SK-N-SH (cell line): ENCODE results near the gene MTG1. TPM values are rescaled to one million over a fixed set of nuclear protein-coding genes. Genes with fewer than 3 reads are reported as not detected.

ENCODE experiments used
- CTCF ChIA-PET: fragments of 300-600, 350-600 bp; formaldehyde crosslinking; extraction: SDS; loops from one replicate; lab custom pipeline; 2021; lab: Yijun Ruan, JAX
- POLR2A ChIA-PET: fragments of 350-600 bp; sonication (Branson Sonifier 250); formaldehyde crosslinking; extraction: SDS; loops from one replicate; lab custom pipeline; 2020; ENCODE audit warnings: antibody characterized with exemption, inconsistent platforms; lab: Yijun Ruan, JAX
- DNase-seq: peaks from one replicate; pipeline ENCODE4 v3.0.0; 2012
- H2AFZ ChIP-seq: fragments of 200-600 bp; sonication (generic); 2 replicates; pipeline ENCODE4 v1.8.1; 2016; ENCODE audit warnings: antibody characterized with exemption, mild to moderate bottlenecking, low read depth
- H3F3A ChIP-seq: fragments of 200-600 bp; sonication (generic); replicated peaks from 2 replicates; pipeline ENCODE3; 2016; ENCODE audit warnings: antibody characterized with exemption, mild to moderate bottlenecking; ENCODE audit not compliant: insufficient read depth
- H3K27ac ChIP-seq, 2 experiments: fragments of 200-500 bp in 1 of 2; fragments of 200-600 bp in 1 of 2; sonication (Bioruptor generic) in 1 of 2; sonication (generic), shearing (Covaris generic) in 1 of 2; 2 replicates each; pipeline versions ENCODE4 v1.5.1 to v1.6.1; 2014 to 2016; ENCODE audit warnings: low read depth in 2 of 2, inconsistent platforms in 1 of 2, low read length in 1 of 2, mild to moderate bottlenecking in 1 of 2, mixed read lengths in 1 of 2
- H3K27me3 ChIP-seq: fragments of 200-600 bp; sonication (generic), shearing (Covaris generic); 2 replicates; pipeline ENCODE4 v1.6.1; 2016; ENCODE audit warnings: mixed run types; ENCODE audit not compliant: insufficient read depth
- H3K36me3 ChIP-seq, 2 experiments: fragments of 200-500 bp in 1 of 2; fragments of 200-600 bp in 1 of 2; sonication (Bioruptor generic) in 1 of 2; sonication (generic) in 1 of 2; replicated peaks in 1 of 2; 2 replicates each; pipeline versions ENCODE3 to v1.5.1; 2014 to 2016; ENCODE audit warnings: low read length in 1 of 2, mild to moderate bottlenecking in 1 of 2; ENCODE audit not compliant: insufficient read depth in 2 of 2, control insufficient read depth in 1 of 2
- H3K4me1 ChIP-seq, 2 experiments: fragments of 200-500 bp in 1 of 2; fragments of 200-600 bp in 1 of 2; sonication (Bioruptor generic) in 1 of 2; sonication (generic), shearing (Covaris generic) in 1 of 2; 2 replicates each; pipeline versions ENCODE4 v1.5.1 to v1.6.1; 2014 to 2016; ENCODE audit warnings: low read depth in 1 of 2, low read length in 1 of 2, mixed run types in 1 of 2; ENCODE audit not compliant: insufficient read depth in 2 of 2, control insufficient read depth in 1 of 2
- H3K4me2 ChIP-seq: fragments of 200-600 bp; sonication (generic), shearing (Covaris generic); 2 replicates; pipeline ENCODE4 v1.6.1; 2017; ENCODE audit warnings: mixed run types
- H3K4me3 ChIP-seq, 2 experiments: fragments of 200-500 bp in 1 of 2; fragments of 200-600 bp in 1 of 2; sonication (Bioruptor generic) in 1 of 2; sonication (generic), shearing (Covaris generic) in 1 of 2; 2 replicates each; pipeline versions ENCODE4 v1.5.1 to v1.8.1; 2014 to 2016; ENCODE audit warnings: low read depth in 2 of 2, inconsistent platforms in 1 of 2, low read length in 1 of 2, mild to moderate bottlenecking in 1 of 2, mixed read lengths in 1 of 2, moderate library complexity in 1 of 2
- H3K79me2 ChIP-seq: fragments of 200-600 bp; sonication (generic); 2 replicates; pipeline ENCODE4 v1.8.1; 2017; ENCODE audit warnings: mild to moderate bottlenecking; ENCODE audit not compliant: insufficient read depth
- H3K9ac ChIP-seq: fragments of 200-600 bp; sonication (generic); 2 replicates; pipeline ENCODE4 v1.6.1; 2017; ENCODE audit warnings: mixed run types
- H3K9me2 ChIP-seq: fragments of 200-600 bp; sonication (generic); 2 replicates; pipeline ENCODE4 v1.6.1; 2017; ENCODE audit warnings: mixed run types
- H3K9me3 ChIP-seq: fragments of 200-600 bp; sonication (generic); 2 replicates; pipeline ENCODE4 v1.6.1; 2017; ENCODE audit warnings: mixed run types, mild to moderate bottlenecking, moderate library complexity
- H4K20me1 ChIP-seq: fragments of 200-600 bp; sonication (generic); 2 replicates; pipeline ENCODE4 v1.6.1; 2017; ENCODE audit warnings: mild to moderate bottlenecking, mixed run types; ENCODE audit not compliant: insufficient read depth
- CHD2 ChIP-seq: fragments of 150-350 bp; IDR thresholded peaks from 2 replicates; pipeline ENCODE4 v1.6.1; 2018; ENCODE audit warnings: low read length; ENCODE audit not compliant: partially characterized antibody
- ELF1 ChIP-seq: IDR thresholded peaks from 2 replicates; pipeline ENCODE4 v1.4.0; 2012
- EZH2phosphoT487 ChIP-seq: fragments of 200-600 bp; sonication (generic); IDR thresholded peaks from 2 replicates; pipeline ENCODE4 v1.6.1; 2017; ENCODE audit warnings: low read depth, mixed run types, mild to moderate bottlenecking, antibody characterized with exemption, moderate library complexity, borderline replicate concordance
- FOSL2 ChIP-seq: IDR thresholded peaks from 2 replicates; pipeline ENCODE4 v1.4.0; 2012; ENCODE audit warnings: low read depth, mild to moderate bottlenecking, moderate library complexity, borderline replicate concordance
- GATA2 ChIP-seq: sonication (generic); formaldehyde crosslinking; IDR thresholded peaks from 2 replicates; pipeline ENCODE4 v1.5.0; 2020; ENCODE audit warnings: mild to moderate bottlenecking, missing genetic modification reagents
- MEF2A ChIP-seq: IDR thresholded peaks from 2 replicates; pipeline ENCODE4 v1.4.0; 2012; ENCODE audit warnings: low read depth, borderline replicate concordance
- NFIC ChIP-seq: IDR thresholded peaks from 2 replicates; pipeline ENCODE4 v1.4.0; 2012; ENCODE audit warnings: borderline replicate concordance
- RAD21 ChIP-seq: IDR thresholded peaks from 2 replicates; pipeline ENCODE4 v1.6.1; 2012; ENCODE audit warnings: mild to moderate bottlenecking, low read length
- RCOR1 ChIP-seq: fragments of 150-350 bp; IDR thresholded peaks from 2 replicates; pipeline ENCODE4 v1.6.1; 2017; ENCODE audit warnings: antibody characterized with exemption, low read length
- TAF1 ChIP-seq: IDR thresholded peaks from 2 replicates; pipeline ENCODE4 v1.6.1; 2012; ENCODE audit warnings: low read depth, mild to moderate bottlenecking, low read length, moderate library complexity, borderline replicate concordance
- TCF12 ChIP-seq: IDR thresholded peaks from 2 replicates; pipeline ENCODE4 v1.4.0; 2012
- ZBTB33 ChIP-seq: IDR thresholded peaks from 2 replicates; pipeline ENCODE4 v1.4.0; 2012; ENCODE audit warnings: low read depth, borderline replicate concordance
- WGBS: methylation state at CpG from one replicate; pipeline ENCODE4 v1.1.6; 2017; ENCODE audit warnings: low lambda C conversion rate; 5-methylcytosine and 5-hydroxymethylcytosine counted together
- polyA plus RNA-seq, 3 experiments: library from polyadenylated mRNA; depleted of rRNA; stranded (reverse); fragments of >200 nt; gene quantifications; 2 replicates each; pipeline ENCODE4 v1.2.3, GENCODE V29; 2012
- TF ChIP-seq, protein P1 (sequence below): fragments of 150-350 bp; IDR thresholded peaks from 2 replicates; pipeline ENCODE4 v1.6.1; 2016; ENCODE audit warnings: mild to moderate bottlenecking, low read depth, low read length
- TF ChIP-seq, protein P2 (sequence below): fragments of 200-600 bp; sonication (generic); IDR thresholded peaks from 2 replicates; pipeline ENCODE4 v1.6.1; 2017; ENCODE audit warnings: antibody characterized with exemption, mild to moderate bottlenecking, moderate library complexity

The MTG1 gene
- polyA plus RNA-seq, 1 of the 3 experiments (the other 2 are of a cell fraction): 86.4 TPM

DNA sequence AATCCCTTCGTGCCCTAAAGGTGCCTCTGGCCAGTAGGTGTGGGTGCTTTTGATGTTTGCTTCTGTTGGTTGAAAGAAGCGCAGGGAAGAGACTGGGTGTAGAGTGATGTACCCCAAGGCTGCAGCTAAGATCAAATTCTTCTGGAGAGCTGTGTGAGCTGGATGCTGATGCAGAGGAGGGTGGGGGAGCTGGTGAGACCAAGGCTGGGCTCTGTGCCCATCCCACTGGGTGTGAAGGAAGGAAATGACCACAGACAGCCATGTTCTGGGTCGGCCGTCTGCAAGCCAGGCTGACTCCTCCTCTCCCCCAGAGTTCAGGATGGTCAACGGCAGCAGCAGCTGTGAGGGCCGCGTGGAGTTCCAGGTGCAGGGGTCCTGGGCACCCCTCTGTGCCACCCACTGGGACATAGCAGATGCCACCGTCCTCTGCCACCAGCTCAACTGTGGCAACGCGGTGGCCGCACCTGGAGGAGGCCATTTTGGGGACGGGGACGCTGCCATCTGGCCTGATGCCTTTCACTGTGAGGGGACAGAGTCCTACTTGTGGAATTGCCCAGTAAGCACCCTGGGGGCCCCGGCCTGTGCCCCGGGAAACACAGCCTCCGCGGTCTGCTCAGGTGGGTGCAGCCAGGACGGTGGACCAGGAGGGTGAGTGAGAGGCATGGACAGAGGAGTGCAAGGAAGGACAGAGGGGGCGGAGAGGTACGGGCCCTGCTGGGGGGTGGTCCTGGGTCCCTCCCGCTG is 64.9 kb downstream of the MTG1 start:
- 39% methylated on average over 9 of the region's 21 CpGs for WGBS
- POLR2A ChIA-PET: no interaction called here
- Histone ChIP-seq H3K9ac (no peak overlapping the region), H3K9me3 (no peaks in the 10 kb centered on the region), H3K4me1 (no peaks in the 10 kb centered on the region), H2AFZ (no peak overlapping the region), H3K4me3 (no peak overlapping the region), H3K4me2 (no peak overlapping the region), H4K20me1 (no peaks in the 10 kb centered on the region), H3F3A (no peaks in the 10 kb centered on the region), H3K9me2 (no peaks in the 10 kb centered on the region), H3K79me2 (no peaks in the 10 kb centered on the region), H3K27me3 (no peaks in the 10 kb centered on the region), H3K27ac (no peak overlapping the region), H3K36me3 (no peaks in the 10 kb centered on the region)
- CTCF ChIA-PET: no interaction called here
- no peak for TF ChIP-seq RCOR1
- no peak for DNase-seq

DNA sequence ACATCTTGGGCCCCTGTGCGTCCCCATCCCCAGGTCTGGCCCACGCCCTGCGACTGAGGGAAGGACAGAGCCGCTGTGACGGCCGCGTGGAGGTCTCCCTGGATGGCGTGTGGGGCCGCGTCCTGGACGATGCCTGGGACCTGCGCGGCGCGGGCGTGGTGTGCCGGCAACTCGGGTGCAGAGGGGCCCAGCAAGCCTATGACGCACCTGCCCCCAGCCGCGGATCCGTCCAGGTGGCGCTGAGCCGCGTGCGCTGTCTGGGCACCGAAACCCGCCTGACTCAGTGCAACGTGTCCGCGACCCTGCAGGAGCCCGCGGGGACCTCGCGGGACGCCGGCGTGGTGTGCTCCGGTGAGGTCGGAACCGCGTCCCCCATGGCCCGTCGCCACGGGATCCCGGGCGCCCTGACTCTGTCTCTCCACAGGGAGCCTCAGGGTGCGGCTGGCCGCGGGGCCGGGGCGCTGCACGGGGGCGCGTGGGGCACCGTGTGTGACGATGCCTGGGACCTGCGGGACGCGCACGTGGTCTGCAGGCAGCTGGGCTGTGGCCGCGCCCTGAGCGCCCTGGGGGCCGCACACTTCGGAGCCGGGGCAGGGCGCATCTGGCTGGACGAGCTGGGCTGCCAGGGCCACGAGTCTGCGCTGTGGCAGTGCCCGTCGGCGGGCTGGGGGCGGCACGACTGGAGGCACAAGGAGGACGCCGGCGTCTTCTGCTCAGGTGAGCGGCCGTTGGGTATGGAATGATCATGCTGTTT is 65.7 kb downstream of the MTG1 start:
- Histone ChIP-seq H3K4me3 (no peak overlapping the region), H3K4me2 (no peak overlapping the region), H3K9me3 (no peaks in the 10 kb centered on the region), H3K27ac (no peak overlapping the region), H3K27me3 (no peaks in the 10 kb centered on the region), H3F3A (no peaks in the 10 kb centered on the region), H3K4me1 (no peaks in the 10 kb centered on the region), H2AFZ (no peak overlapping the region), H4K20me1 (no peaks in the 10 kb centered on the region), H3K79me2 (no peaks in the 10 kb centered on the region), H3K9ac (no peak overlapping the region), H3K36me3 (no peaks in the 10 kb centered on the region), H3K9me2 (no peaks in the 10 kb centered on the region)
- no peak for DNase-seq
- CTCF ChIA-PET: no interaction called here
- TF ChIP-seq MEF2A: no peak
- TF ChIP-seq, protein P1, sequence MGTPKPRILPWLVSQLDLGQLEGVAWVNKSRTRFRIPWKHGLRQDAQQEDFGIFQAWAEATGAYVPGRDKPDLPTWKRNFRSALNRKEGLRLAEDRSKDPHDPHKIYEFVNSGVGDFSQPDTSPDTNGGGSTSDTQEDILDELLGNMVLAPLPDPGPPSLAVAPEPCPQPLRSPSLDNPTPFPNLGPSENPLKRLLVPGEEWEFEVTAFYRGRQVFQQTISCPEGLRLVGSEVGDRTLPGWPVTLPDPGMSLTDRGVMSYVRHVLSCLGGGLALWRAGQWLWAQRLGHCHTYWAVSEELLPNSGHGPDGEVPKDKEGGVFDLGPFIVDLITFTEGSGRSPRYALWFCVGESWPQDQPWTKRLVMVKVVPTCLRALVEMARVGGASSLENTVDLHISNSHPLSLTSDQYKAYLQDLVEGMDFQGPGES: no peak
- POLR2A ChIA-PET: no interaction called here
- 72% methylated on average over 22 of the region's 81 CpGs for WGBS

- Histone ChIP-seq H3K79me2 (no peaks in the 10 kb centered on the region), H3K36me3 (no peaks in the 10 kb centered on the region), H3K4me1 (no peaks in the 10 kb centered on the region), H3K9me3 (no peaks in the 10 kb centered on the region), H3K9ac (no peak overlapping the region), H3K4me2 (no peak overlapping the region), H3K27me3 (no peaks in the 10 kb centered on the region), H3K9me2 (no peaks in the 10 kb centered on the region), H3K27ac (no peak overlapping the region), H3F3A (no peaks in the 10 kb centered on the region), H3K4me3 (no peak overlapping the region), H2AFZ (no peak overlapping the region), H4K20me1 (no peaks in the 10 kb centered on the region)
- WGBS: 71% methylated on average over 13 of the region's 14 CpGs
- DNase-seq: no peak
- ChIA-PET CTCF (no interaction called here), POLR2A (no interaction called here)
- TF ChIP-seq EZH2phosphoT487 (no peak), ELF1 (no peak), TAF1 (no peak), TCF12 (no peak), ZBTB33 (no peak), CHD2 (no peak), RAD21 (no peak), NFIC (no peak), FOSL2 (no peak), GATA2 (CRISPR knock-in tag) (no peak)
- TF ChIP-seq, protein P2, sequence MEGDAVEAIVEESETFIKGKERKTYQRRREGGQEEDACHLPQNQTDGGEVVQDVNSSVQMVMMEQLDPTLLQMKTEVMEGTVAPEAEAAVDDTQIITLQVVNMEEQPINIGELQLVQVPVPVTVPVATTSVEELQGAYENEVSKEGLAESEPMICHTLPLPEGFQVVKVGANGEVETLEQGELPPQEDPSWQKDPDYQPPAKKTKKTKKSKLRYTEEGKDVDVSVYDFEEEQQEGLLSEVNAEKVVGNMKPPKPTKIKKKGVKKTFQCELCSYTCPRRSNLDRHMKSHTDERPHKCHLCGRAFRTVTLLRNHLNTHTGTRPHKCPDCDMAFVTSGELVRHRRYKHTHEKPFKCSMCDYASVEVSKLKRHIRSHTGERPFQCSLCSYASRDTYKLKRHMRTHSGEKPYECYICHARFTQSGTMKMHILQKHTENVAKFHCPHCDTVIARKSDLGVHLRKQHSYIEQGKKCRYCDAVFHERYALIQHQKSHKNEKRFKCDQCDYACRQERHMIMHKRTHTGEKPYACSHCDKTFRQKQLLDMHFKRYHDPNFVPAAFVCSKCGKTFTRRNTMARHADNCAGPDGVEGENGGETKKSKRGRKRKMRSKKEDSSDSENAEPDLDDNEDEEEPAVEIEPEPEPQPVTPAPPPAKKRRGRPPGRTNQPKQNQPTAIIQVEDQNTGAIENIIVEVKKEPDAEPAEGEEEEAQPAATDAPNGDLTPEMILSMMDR: no peak
Observed at GRCh38 chr10:133460208-133460769, 66.3 kb downstream of the MTG1 start.
